ENCODE results near the gene OR10H4.

GRCh38 chr19:15902254-15902653 is 46.6 kb upstream of the OR10H4 start:
- TF ChIP-seq ZFP3 (CRISPR knock-in tag; IDR thresholded peaks at IDR 0.05) (no peak), TCF4 (CRISPR knock-in tag; IDR thresholded peaks at IDR 0.05; ENCODE audit: borderline replicate concordance) (no peak), ZFP30 (CRISPR knock-in tag; IDR thresholded peaks at IDR 0.05) (no peak), SNAI2 (CRISPR knock-in tag; IDR thresholded peaks at IDR 0.05) (no peak)
- TF ChIP-seq, protein P1, sequence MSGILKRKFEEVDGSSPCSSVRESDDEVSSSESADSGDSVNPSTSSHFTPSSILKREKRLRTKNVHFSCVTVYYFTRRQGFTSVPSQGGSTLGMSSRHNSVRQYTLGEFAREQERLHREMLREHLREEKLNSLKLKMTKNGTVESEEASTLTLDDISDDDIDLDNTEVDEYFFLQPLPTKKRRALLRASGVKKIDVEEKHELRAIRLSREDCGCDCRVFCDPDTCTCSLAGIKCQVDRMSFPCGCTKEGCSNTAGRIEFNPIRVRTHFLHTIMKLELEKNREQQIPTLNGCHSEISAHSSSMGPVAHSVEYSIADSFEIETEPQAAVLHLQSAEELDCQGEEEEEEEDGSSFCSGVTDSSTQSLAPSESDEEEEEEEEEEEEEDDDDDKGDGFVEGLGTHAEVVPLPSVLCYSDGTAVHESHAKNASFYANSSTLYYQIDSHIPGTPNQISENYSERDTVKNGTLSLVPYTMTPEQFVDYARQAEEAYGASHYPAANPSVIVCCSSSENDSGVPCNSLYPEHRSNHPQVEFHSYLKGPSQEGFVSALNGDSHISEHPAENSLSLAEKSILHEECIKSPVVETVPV (CRISPR knock-in tag; IDR thresholded peaks at IDR 0.05): no peak
- TF ChIP-seq, protein P2, sequence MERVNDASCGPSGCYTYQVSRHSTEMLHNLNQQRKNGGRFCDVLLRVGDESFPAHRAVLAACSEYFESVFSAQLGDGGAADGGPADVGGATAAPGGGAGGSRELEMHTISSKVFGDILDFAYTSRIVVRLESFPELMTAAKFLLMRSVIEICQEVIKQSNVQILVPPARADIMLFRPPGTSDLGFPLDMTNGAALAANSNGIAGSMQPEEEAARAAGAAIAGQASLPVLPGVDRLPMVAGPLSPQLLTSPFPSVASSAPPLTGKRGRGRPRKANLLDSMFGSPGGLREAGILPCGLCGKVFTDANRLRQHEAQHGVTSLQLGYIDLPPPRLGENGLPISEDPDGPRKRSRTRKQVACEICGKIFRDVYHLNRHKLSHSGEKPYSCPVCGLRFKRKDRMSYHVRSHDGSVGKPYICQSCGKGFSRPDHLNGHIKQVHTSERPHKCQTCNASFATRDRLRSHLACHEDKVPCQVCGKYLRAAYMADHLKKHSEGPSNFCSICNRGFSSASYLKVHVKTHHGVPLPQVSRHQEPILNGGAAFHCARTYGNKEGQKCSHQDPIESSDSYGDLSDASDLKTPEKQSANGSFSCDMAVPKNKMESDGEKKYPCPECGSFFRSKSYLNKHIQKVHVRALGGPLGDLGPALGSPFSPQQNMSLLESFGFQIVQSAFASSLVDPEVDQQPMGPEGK (CRISPR knock-in tag; IDR thresholded peaks at IDR 0.05; ENCODE audit: borderline replicate concordance): no peak
